Measurements from ENCODE around the gene ANXA7.
A peak's percentile ranks its signal among the peaks of the same experiment; 100 is the strongest.

ANXA7 gene

GRCh38 chr10:73368238-73368637 lies 45.6 kb downstream of the ANXA7 start:
- H3K9ac ChIP-seq (ENCODE audit: insufficient read length): no peak overlapping the region
- TF ChIP-seq POLR2AphosphoS5 (IDR thresholded peaks at IDR 0.05; ENCODE audit: borderline replicate concordance, low read depth, low read length) (no peak), EZH2 (IDR thresholded peaks at IDR 0.05) (no peak), FOXP2 (optimal IDR thresholded peaks at IDR 0.05; ENCODE audit: control extremely low read depth, extremely low read length, insufficient read depth) (no peak)
- no peak for DNase-seq (ENCODE audit: low read depth, low spot score)
- H3K9me3 ChIP-seq (ENCODE audit: low read depth, low read length): no peaks in the 10 kb centered on the region
- H3K36me3 ChIP-seq (ENCODE audit: insufficient read depth, low read length): no peaks in the 10 kb centered on the region; the same call in 1 of the 2 replicates
- no peak overlapping the region for H3K4me3 ChIP-seq
- no peak overlapping the region for H3K27ac ChIP-seq

- H3K9me3 ChIP-seq (ENCODE audit: low read depth, low read length): no peaks in the 10 kb centered on the region
- TF ChIP-seq EZH2 (IDR thresholded peaks at IDR 0.05): no peak
- TF ChIP-seq FOXP2 (optimal IDR thresholded peaks at IDR 0.05; ENCODE audit: control extremely low read depth, extremely low read length, insufficient read depth): no peak
- TF ChIP-seq POLR2AphosphoS5 (IDR thresholded peaks at IDR 0.05; ENCODE audit: borderline replicate concordance, low read depth, low read length): no peak
- no peak for DNase-seq (ENCODE audit: low read depth, low spot score)
- no peaks in the 10 kb centered on the region; the same call in 1 of the 2 replicates for H3K36me3 ChIP-seq (ENCODE audit: insufficient read depth, low read length)
- H3K27ac ChIP-seq: no peak overlapping the region
- H3K4me3 ChIP-seq: no peak overlapping the region
- no peak overlapping the region for H3K9ac ChIP-seq (ENCODE audit: insufficient read length)
These were observed 47.2 kb downstream of the ANXA7 start for GRCh38 chr10:73366381-73367298.

GRCh38 chr10:73364964-73365363 lies 48.9 kb downstream of the ANXA7 start:
- H3K9me3 ChIP-seq (ENCODE audit: low read depth, low read length): no peaks in the 10 kb centered on the region
- no peak overlapping the region for H3K4me3 ChIP-seq
- no peaks in the 10 kb centered on the region; the same call in 1 of the 2 replicates for H3K36me3 ChIP-seq (ENCODE audit: insufficient read depth, low read length)
- H3K9ac ChIP-seq (ENCODE audit: insufficient read length): no peak overlapping the region
- TF ChIP-seq EZH2 (IDR thresholded peaks at IDR 0.05) (no peak), FOXP2 (optimal IDR thresholded peaks at IDR 0.05; ENCODE audit: control extremely low read depth, extremely low read length, insufficient read depth) (no peak), POLR2AphosphoS5 (IDR thresholded peaks at IDR 0.05; ENCODE audit: borderline replicate concordance, low read depth, low read length) (no peak)
- no peak overlapping the region for H3K27ac ChIP-seq
- no peak for DNase-seq (ENCODE audit: low read depth, low spot score)

- no peak overlapping the region for H3K9ac ChIP-seq (ENCODE audit: insufficient read length)
- TF ChIP-seq EZH2 (IDR thresholded peaks at IDR 0.05) (no peak), FOXP2 (optimal IDR thresholded peaks at IDR 0.05; ENCODE audit: control extremely low read depth, extremely low read length, insufficient read depth) (no peak), POLR2AphosphoS5 (IDR thresholded peaks at IDR 0.05; ENCODE audit: borderline replicate concordance, low read depth, low read length) (no peak)
- H3K36me3 ChIP-seq (ENCODE audit: insufficient read depth, low read length): no peaks in the 10 kb centered on the region
- DNase-seq (ENCODE audit: low read depth, low spot score): no peak
- no peaks in the 10 kb centered on the region for H3K9me3 ChIP-seq (ENCODE audit: low read depth, low read length)
- no peak overlapping the region for H3K27ac ChIP-seq
- no peak overlapping the region for H3K4me3 ChIP-seq
These were observed 54.4 kb downstream of the ANXA7 start for GRCh38 chr10:73359492-73359891.

GRCh38 chr10:73358331-73359279 lies 55.3 kb downstream of the ANXA7 start, which contains the start of gene CFAP70:
Gene CFAP70 (minus strand): TSS chr10:73358864. CDS start chr10:73354796, 4,068 bp downstream.
- Histone ChIP-seq H3K9ac (ENCODE audit: insufficient read length) (peak within 1 kb of the TSS; percentile 78), H3K4me3 (peak within 1 kb of the TSS; percentile 82), H3K36me3 (ENCODE audit: insufficient read depth, low read length) (no peaks in the 10 kb centered on the region), H3K9me3 (ENCODE audit: low read depth, low read length) (no peaks in the 10 kb centered on the region), H3K27ac (no peak within 1 kb of the TSS)
- peak; percentile 73 for TF ChIP-seq POLR2AphosphoS5 (IDR thresholded peaks at IDR 0.05; ENCODE audit: borderline replicate concordance, low read depth, low read length)
- no peak for TF ChIP-seq FOXP2 (optimal IDR thresholded peaks at IDR 0.05; ENCODE audit: control extremely low read depth, extremely low read length, insufficient read depth)
- no peak for TF ChIP-seq EZH2 (IDR thresholded peaks at IDR 0.05)
- peak; percentile 56 for DNase-seq (ENCODE audit: low read depth, low spot score)

GRCh38 chr10:73357821-73358220 lies 56.0 kb downstream of the ANXA7 start:
- peak overlapping the region; percentile 82 for H3K4me3 ChIP-seq
- H3K9ac ChIP-seq (ENCODE audit: insufficient read length): peak overlapping the region; percentile 78
- no peaks in the 10 kb centered on the region for H3K36me3 ChIP-seq (ENCODE audit: insufficient read depth, low read length)
- TF ChIP-seq POLR2AphosphoS5 (IDR thresholded peaks at IDR 0.05; ENCODE audit: borderline replicate concordance, low read depth, low read length): no peak
- no peak overlapping the region for H3K27ac ChIP-seq
- H3K9me3 ChIP-seq (ENCODE audit: low read depth, low read length): no peaks in the 10 kb centered on the region
- no peak for DNase-seq (ENCODE audit: low read depth, low spot score)

- no peak for TF ChIP-seq POLR2AphosphoS5 (IDR thresholded peaks at IDR 0.05; ENCODE audit: borderline replicate concordance, low read depth, low read length)
- no peak for TF ChIP-seq FOXP2 (optimal IDR thresholded peaks at IDR 0.05; ENCODE audit: control extremely low read depth, extremely low read length, insufficient read depth)
- TF ChIP-seq EZH2 (IDR thresholded peaks at IDR 0.05): no peak
- no peaks in the 10 kb centered on the region for H3K9me3 ChIP-seq (ENCODE audit: low read depth, low read length)
- no peak for DNase-seq (ENCODE audit: low read depth, low spot score)
- H3K27ac ChIP-seq: no peak overlapping the region
- H3K4me3 ChIP-seq: no peak overlapping the region
- no peak overlapping the region for H3K9ac ChIP-seq (ENCODE audit: insufficient read length)
- H3K36me3 ChIP-seq (ENCODE audit: insufficient read depth, low read length): no peaks in the 10 kb centered on the region
These were observed 56.7 kb downstream of the ANXA7 start for GRCh38 chr10:73357166-73357565.

GRCh38 chr10:73344269-73344668 lies 69.6 kb downstream of the ANXA7 start:
- DNase-seq (ENCODE audit: low read depth, low spot score): no peak
- Histone ChIP-seq H3K27ac (no peak overlapping the region), H3K4me3 (no peak overlapping the region), H3K9ac (ENCODE audit: insufficient read length) (no peak overlapping the region), H3K36me3 (ENCODE audit: insufficient read depth, low read length) (no peaks in the 10 kb centered on the region), H3K9me3 (ENCODE audit: low read depth, low read length) (no peaks in the 10 kb centered on the region)
- TF ChIP-seq EZH2 (IDR thresholded peaks at IDR 0.05) (no peak), POLR2AphosphoS5 (IDR thresholded peaks at IDR 0.05; ENCODE audit: borderline replicate concordance, low read depth, low read length) (no peak), FOXP2 (optimal IDR thresholded peaks at IDR 0.05; ENCODE audit: control extremely low read depth, extremely low read length, insufficient read depth) (no peak)
